Stimulated activated CD8-positive, alpha-beta memory T cell treated with anti-CD3 and anti-CD28 coated beads, Interleukin-7, amount 100 ng/mL, for 4 hours (primary cell): ENCODE measurements around the gene ABL2.
"Not testable (repeated sequence)": the region's sequence is repeated elsewhere in the genome, so short reads cannot be mapped to it uniquely, and the experiment has no call there.

Source experiments
- DNase-seq, 2 donors: peaks; one replicate each; pipeline ENCODE4 v3.0.0-alpha.2; 2020; ENCODE audit warnings: low read depth in 2 of 2

The ABL2 gene

GRCh38 chr1:179135168-179135567 is 94.3 kb downstream of the ABL2 start:
- DNase-seq: not testable (repeated sequence)

- DNase-seq: no peak
Measured at GRCh38 chr1:179129702-179130473, 99.6 kb downstream of the ABL2 start.

- no peak for DNase-seq
Measured at GRCh38 chr1:179128520-179128919, 101.0 kb downstream of the ABL2 start.

GRCh38 chr1:179127163-179127895 is 102.1 kb downstream of the ABL2 start:
- DNase-seq: no peak

- DNase-seq: no peak
Measured at GRCh38 chr1:179126338-179127060, 103.0 kb downstream of the ABL2 start.

- no peak for DNase-seq
Measured at GRCh38 chr1:179124873-179125272, 104.6 kb downstream of the ABL2 start.

GRCh38 chr1:179121159-179121938 is 108.1 kb downstream of the ABL2 start:
- no peak for DNase-seq

- DNase-seq: no peak
Measured at GRCh38 chr1:179120736-179121135, 108.7 kb downstream of the ABL2 start.

GRCh38 chr1:179119513-179119912 is 110.0 kb downstream of the ABL2 start:
- DNase-seq: no peak

GRCh38 chr1:179115181-179115580 is 114.3 kb downstream of the ABL2 start:
- no peak for DNase-seq

- no peak for DNase-seq
Measured at GRCh38 chr1:179108644-179109043, 120.8 kb downstream of the ABL2 start.

- no peak for DNase-seq
Measured at GRCh38 chr1:179107706-179108629, 121.5 kb downstream of the ABL2 start.

GRCh38 chr1:179105393-179105792 is 124.1 kb downstream of the ABL2 start:
- no peak for DNase-seq

GRCh38 chr1:179104611-179105250 is 124.7 kb downstream of the ABL2 start:
- no peak for DNase-seq

GRCh38 chr1:179103999-179104398 is 125.5 kb downstream of the ABL2 start:
- no peak for DNase-seq

- no peak for DNase-seq
Measured at GRCh38 chr1:179101566-179101965, 127.9 kb downstream of the ABL2 start.

- no peak for DNase-seq
Measured at GRCh38 chr1:179099891-179100290, 129.6 kb downstream of the ABL2 start.

GRCh38 chr1:179095924-179096323 is 133.6 kb downstream of the ABL2 start:
- DNase-seq: no peak

GRCh38 chr1:179095377-179095776 is 134.1 kb downstream of the ABL2 start:
- DNase-seq: no peak

GRCh38 chr1:179094818-179095217 is 134.7 kb downstream of the ABL2 start:
- DNase-seq: no peak
